SK-N-SH treated with all-trans-retinoic acid at 6 μM for 48 hours (cell line): Measurements from ENCODE around the gene INCA1.

Experiments
- ATAC-seq: fragments of 200-7000 bp; cut with Tn5 transposase; 3 replicates; pipeline ENCODE4 v1.9.1; 2020; ENCODE audit warnings: mild to moderate bottlenecking, moderate library complexity
- ARNTL ChIP-seq: fragments of 450-650 bp; formaldehyde crosslinking; IDR thresholded peaks from 2 replicates; pipeline ENCODE4 v1.5.0; 2020; ENCODE audit warnings: low read depth, mild to moderate bottlenecking, moderate library complexity, borderline replicate concordance
- BACH2 ChIP-seq: fragments of 250-450 bp; sonication (Bioruptor Pico); IDR thresholded peaks from 2 replicates; pipeline ENCODE4 v1.9.0; 2021; ENCODE audit warnings: mild to moderate bottlenecking, borderline replicate concordance
- CSDC2 ChIP-seq: fragments of 250-450 bp; sonication (Bioruptor Pico); IDR thresholded peaks from 2 replicates; pipeline ENCODE4 v1.5.0; 2020; ENCODE audit warnings: mild to moderate bottlenecking, moderate library complexity
- ESRRG ChIP-seq: fragments of 250-450 bp; sonication (Bioruptor Pico); IDR thresholded peaks from 2 replicates; pipeline ENCODE4 v1.6.1; 2021; ENCODE audit warnings: mild to moderate bottlenecking
- GLIS3 ChIP-seq: fragments of 250-450 bp; sonication (Bioruptor Pico); IDR thresholded peaks from 2 replicates; pipeline ENCODE4 v1.5.0; 2020; ENCODE audit warnings: mild to moderate bottlenecking, moderate library complexity
- ISL1 ChIP-seq: fragments of 250-450 bp; sonication (Bioruptor Pico); IDR thresholded peaks from 2 replicates; pipeline ENCODE4 v2.1.2; 2022; ENCODE audit warnings: mild to moderate bottlenecking, moderate library complexity
- OSR1 ChIP-seq: fragments of 250-450 bp; sonication (Bioruptor Pico); IDR thresholded peaks from 2 replicates; pipeline ENCODE4 v1.8.0; 2022; ENCODE audit warnings: moderate library complexity, mild to moderate bottlenecking, inconsistent platforms
- PPARA ChIP-seq: fragments of 250-450 bp; sonication (Bioruptor Pico); IDR thresholded peaks from 2 replicates; pipeline ENCODE4 v1.5.0; 2020; ENCODE audit warnings: mild to moderate bottlenecking, borderline replicate concordance
- RARB ChIP-seq: fragments of 250-450 bp; sonication (Bioruptor Pico); IDR thresholded peaks from 2 replicates; pipeline ENCODE4 v1.8.0; 2021; ENCODE audit warnings: mild to moderate bottlenecking, moderate library complexity
- SNAI2 ChIP-seq: fragments of 250-450 bp; sonication (Bioruptor Pico); IDR thresholded peaks from 2 replicates; pipeline ENCODE4 v1.5.0; 2020; ENCODE audit warnings: mild to moderate bottlenecking, moderate library complexity
- TOX ChIP-seq: fragments of 250-450 bp; sonication (Bioruptor Pico); IDR thresholded peaks from 2 replicates; pipeline ENCODE4 v1.8.0; 2021; ENCODE audit warnings: mild to moderate bottlenecking, moderate library complexity, borderline replicate concordance
- ZC3H10 ChIP-seq: fragments of 250-450 bp; sonication (Bioruptor Pico); IDR thresholded peaks from 2 replicates; pipeline ENCODE4 v1.5.1; 2021; ENCODE audit warnings: mild to moderate bottlenecking, moderate library complexity
- ZFP3 ChIP-seq: fragments of 250-450 bp; sonication (Bioruptor Pico); IDR thresholded peaks from 2 replicates; pipeline ENCODE4 v1.5.0; 2020; ENCODE audit warnings: mild to moderate bottlenecking, moderate library complexity
- ZFP30 ChIP-seq: fragments of 450-650 bp; formaldehyde crosslinking; IDR thresholded peaks from 2 replicates; pipeline ENCODE4 v1.5.0; 2022; ENCODE audit warnings: mild to moderate bottlenecking, moderate library complexity
- ZNF565 ChIP-seq: fragments of 450-650 bp; formaldehyde crosslinking; conservative IDR thresholded peaks from 2 replicates; pipeline ENCODE4 v1.5.0; 2020; ENCODE audit warnings: low read depth, mild to moderate bottlenecking, moderate library complexity
- ZNF70 ChIP-seq: fragments of 450-650 bp; formaldehyde crosslinking; IDR thresholded peaks from 2 replicates; pipeline ENCODE4 v1.5.0; 2020; ENCODE audit warnings: mild to moderate bottlenecking, moderate library complexity
- TF ChIP-seq, protein P1 (sequence below): fragments of 250-450 bp; sonication (Bioruptor Pico); IDR thresholded peaks from 2 replicates; pipeline ENCODE4 v1.5.1; 2021; ENCODE audit warnings: mild to moderate bottlenecking, moderate library complexity
- TF ChIP-seq, protein P2 (sequence below): fragments of 250-450 bp; sonication (Bioruptor Pico); IDR thresholded peaks from 2 replicates; pipeline ENCODE4 v1.5.0; 2020; ENCODE audit warnings: mild to moderate bottlenecking, moderate library complexity
- TF ChIP-seq, protein P3 (sequence below): fragments of 250-450 bp; sonication (Bioruptor Pico); IDR thresholded peaks from 2 replicates; pipeline ENCODE4 v1.8.0; 2021; ENCODE audit warnings: low read depth, mild to moderate bottlenecking, moderate library complexity, borderline replicate concordance
- TF ChIP-seq, protein P4 (sequence below): fragments of 250-450 bp; sonication (Bioruptor Pico); IDR thresholded peaks from 2 replicates; pipeline ENCODE4 v1.5.1; 2020; ENCODE audit warnings: low read depth, mild to moderate bottlenecking, moderate library complexity

Gene INCA1

DNA sequence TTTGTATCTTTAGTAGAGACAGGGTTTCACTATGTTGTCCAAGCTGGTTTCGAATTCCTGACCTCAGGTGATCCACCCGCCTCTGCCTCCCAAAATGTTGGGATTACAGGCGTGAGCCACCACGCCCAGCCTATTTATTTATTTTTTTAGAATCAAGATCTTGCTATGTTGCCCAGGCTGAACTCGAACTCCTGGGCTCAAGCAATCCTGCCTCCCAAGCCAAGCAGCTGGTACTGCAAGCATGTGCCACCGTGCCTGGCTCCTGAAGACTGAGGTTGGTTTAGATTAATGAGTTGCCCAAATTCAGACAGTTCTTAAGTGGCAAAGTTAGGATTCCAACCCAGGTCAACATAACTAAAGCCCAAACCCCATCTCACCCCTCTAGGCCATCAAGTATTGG lies 30.0 kb upstream of the INCA1 start:
- no peak for ATAC-seq
- TF ChIP-seq, protein P1, sequence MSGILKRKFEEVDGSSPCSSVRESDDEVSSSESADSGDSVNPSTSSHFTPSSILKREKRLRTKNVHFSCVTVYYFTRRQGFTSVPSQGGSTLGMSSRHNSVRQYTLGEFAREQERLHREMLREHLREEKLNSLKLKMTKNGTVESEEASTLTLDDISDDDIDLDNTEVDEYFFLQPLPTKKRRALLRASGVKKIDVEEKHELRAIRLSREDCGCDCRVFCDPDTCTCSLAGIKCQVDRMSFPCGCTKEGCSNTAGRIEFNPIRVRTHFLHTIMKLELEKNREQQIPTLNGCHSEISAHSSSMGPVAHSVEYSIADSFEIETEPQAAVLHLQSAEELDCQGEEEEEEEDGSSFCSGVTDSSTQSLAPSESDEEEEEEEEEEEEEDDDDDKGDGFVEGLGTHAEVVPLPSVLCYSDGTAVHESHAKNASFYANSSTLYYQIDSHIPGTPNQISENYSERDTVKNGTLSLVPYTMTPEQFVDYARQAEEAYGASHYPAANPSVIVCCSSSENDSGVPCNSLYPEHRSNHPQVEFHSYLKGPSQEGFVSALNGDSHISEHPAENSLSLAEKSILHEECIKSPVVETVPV (CRISPR knock-in tag): no peak
- no peak for TF ChIP-seq ARNTL (CRISPR knock-in tag)
- TF ChIP-seq ZC3H10 (CRISPR knock-in tag): no peak
- no peak for TF ChIP-seq BACH2
- no peak for TF ChIP-seq OSR1 (CRISPR knock-in tag)
- TF ChIP-seq RARB (CRISPR knock-in tag): no peak
- no peak for TF ChIP-seq ISL1 (CRISPR knock-in tag)
- TF ChIP-seq CSDC2: no peak
- TF ChIP-seq, protein P2, sequence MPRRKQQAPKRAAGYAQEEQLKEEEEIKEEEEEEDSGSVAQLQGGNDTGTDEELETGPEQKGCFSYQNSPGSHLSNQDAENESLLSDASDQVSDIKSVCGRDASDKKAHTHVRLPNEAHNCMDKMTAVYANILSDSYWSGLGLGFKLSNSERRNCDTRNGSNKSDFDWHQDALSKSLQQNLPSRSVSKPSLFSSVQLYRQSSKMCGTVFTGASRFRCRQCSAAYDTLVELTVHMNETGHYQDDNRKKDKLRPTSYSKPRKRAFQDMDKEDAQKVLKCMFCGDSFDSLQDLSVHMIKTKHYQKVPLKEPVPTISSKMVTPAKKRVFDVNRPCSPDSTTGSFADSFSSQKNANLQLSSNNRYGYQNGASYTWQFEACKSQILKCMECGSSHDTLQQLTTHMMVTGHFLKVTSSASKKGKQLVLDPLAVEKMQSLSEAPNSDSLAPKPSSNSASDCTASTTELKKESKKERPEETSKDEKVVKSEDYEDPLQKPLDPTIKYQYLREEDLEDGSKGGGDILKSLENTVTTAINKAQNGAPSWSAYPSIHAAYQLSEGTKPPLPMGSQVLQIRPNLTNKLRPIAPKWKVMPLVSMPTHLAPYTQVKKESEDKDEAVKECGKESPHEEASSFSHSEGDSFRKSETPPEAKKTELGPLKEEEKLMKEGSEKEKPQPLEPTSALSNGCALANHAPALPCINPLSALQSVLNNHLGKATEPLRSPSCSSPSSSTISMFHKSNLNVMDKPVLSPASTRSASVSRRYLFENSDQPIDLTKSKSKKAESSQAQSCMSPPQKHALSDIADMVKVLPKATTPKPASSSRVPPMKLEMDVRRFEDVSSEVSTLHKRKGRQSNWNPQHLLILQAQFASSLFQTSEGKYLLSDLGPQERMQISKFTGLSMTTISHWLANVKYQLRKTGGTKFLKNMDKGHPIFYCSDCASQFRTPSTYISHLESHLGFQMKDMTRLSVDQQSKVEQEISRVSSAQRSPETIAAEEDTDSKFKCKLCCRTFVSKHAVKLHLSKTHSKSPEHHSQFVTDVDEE (CRISPR knock-in tag): no peak
- no peak for TF ChIP-seq ESRRG (CRISPR knock-in tag)
- TF ChIP-seq, protein P3, sequence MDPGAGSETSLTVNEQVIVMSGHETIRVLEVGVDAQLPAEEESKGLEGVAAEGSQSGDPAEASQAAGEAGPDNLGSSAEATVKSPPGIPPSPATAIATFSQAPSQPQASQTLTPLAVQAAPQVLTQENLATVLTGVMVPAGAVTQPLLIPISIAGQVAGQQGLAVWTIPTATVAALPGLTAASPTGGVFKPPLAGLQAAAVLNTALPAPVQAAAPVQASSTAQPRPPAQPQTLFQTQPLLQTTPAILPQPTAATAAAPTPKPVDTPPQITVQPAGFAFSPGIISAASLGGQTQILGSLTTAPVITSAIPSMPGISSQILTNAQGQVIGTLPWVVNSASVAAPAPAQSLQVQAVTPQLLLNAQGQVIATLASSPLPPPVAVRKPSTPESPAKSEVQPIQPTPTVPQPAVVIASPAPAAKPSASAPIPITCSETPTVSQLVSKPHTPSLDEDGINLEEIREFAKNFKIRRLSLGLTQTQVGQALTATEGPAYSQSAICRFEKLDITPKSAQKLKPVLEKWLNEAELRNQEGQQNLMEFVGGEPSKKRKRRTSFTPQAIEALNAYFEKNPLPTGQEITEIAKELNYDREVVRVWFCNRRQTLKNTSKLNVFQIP (CRISPR knock-in tag): no peak
- TF ChIP-seq ZFP3 (CRISPR knock-in tag): no peak
- TF ChIP-seq PPARA: no peak
- no peak for TF ChIP-seq SNAI2
- TF ChIP-seq, protein P4, sequence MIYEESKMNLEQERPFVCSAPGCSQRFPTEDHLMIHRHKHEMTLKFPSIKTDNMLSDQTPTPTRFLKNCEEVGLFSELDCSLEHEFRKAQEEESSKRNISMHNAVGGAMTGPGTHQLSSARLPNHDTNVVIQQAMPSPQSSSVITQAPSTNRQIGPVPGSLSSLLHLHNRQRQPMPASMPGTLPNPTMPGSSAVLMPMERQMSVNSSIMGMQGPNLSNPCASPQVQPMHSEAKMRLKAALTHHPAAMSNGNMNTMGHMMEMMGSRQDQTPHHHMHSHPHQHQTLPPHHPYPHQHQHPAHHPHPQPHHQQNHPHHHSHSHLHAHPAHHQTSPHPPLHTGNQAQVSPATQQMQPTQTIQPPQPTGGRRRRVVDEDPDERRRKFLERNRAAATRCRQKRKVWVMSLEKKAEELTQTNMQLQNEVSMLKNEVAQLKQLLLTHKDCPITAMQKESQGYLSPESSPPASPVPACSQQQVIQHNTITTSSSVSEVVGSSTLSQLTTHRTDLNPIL (CRISPR knock-in tag): no peak
- TF ChIP-seq ZFP30 (CRISPR knock-in tag): no peak
- no peak for TF ChIP-seq ZNF565 (CRISPR knock-in tag)

DNA sequence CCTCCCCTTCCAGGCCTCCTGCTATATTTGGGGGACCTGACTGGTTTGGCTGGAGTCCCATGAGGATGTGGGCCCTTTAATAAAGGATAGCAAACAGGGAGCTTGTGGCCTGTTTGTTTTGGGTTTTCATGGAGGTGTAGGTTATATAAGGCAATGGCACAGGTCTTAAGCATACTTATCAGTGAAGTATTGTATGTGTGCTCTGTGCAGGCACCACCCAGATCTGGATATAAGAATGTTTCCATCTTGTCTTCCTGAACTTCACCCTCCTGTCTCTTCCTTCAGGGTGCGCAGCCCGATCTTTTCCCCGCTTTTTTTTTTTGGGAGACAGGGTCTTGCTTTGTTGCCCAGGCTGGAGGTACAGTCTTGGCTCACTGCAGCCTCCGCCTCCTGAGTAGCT lies 27.3 kb upstream of the INCA1 start:
- TF ChIP-seq ISL1 (CRISPR knock-in tag): no peak
- TF ChIP-seq ARNTL (CRISPR knock-in tag): no peak
- no peak for TF ChIP-seq ZNF70 (CRISPR knock-in tag)
- TF ChIP-seq TOX (CRISPR knock-in tag): no peak
- no peak for TF ChIP-seq ZFP30 (CRISPR knock-in tag)
- TF ChIP-seq, protein P1 (CRISPR knock-in tag): no peak
- no peak for TF ChIP-seq BACH2
- no peak for TF ChIP-seq GLIS3
- TF ChIP-seq ZNF565 (CRISPR knock-in tag): no peak
- ATAC-seq: no peak

DNA sequence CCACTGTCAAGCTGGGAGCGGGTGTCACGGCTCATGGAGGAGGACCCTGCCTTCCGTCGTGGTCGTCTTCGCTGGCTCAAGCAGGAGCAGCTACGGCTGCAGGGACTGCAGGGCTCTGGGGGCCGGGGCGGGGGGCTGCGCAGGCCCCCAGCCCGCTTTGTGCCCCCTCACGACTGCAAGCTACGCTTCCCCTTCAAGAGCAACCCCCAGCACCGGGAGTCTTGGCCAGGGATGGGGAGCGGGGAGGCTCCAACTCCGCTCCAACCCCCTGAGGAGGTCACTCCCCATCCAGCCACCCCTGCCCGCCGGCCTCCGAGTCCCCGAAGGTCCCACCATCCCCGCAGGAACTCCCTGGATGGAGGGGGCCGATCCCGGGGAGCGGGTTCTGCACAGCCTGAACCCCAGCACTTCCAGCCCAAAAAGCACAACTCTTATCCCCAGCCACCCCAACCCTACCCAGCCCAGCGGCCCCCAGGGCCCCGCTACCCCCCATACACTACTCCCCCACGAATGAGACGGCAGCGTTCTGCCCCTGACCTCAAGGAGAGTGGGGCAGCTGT lies 26.3 kb upstream of the INCA1 start:
- no peak for ATAC-seq

DNA sequence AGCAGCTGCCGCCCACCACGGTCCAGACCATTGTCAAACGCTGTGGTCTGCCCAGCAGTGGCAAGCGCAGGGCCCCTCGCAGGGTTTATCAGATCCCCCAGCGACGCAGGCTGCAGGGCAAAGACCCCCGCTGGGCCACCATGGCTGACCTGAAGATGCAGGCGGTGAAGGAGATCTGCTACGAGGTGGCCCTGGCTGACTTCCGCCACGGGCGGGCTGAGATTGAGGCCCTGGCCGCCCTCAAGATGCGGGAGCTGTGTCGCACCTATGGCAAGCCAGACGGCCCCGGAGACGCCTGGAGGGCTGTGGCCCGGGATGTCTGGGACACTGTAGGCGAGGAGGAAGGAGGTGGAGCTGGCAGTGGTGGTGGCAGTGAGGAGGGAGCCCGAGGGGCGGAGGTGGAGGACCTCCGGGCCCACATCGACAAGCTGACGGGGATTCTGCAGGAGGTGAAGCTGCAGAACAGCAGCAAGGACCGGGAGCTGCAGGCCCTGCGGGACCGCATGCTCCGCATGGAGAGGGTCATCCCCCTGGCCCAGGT lies 24.9 kb upstream of the INCA1 start:
- no peak for TF ChIP-seq ESRRG (CRISPR knock-in tag)
- ATAC-seq: no peak

More for the DNA sequence above, 26.3 kb upstream of the INCA1 start:
- no peak for TF ChIP-seq OSR1 (CRISPR knock-in tag)
